ENCODE results near the gene PTPN12.

DNA sequence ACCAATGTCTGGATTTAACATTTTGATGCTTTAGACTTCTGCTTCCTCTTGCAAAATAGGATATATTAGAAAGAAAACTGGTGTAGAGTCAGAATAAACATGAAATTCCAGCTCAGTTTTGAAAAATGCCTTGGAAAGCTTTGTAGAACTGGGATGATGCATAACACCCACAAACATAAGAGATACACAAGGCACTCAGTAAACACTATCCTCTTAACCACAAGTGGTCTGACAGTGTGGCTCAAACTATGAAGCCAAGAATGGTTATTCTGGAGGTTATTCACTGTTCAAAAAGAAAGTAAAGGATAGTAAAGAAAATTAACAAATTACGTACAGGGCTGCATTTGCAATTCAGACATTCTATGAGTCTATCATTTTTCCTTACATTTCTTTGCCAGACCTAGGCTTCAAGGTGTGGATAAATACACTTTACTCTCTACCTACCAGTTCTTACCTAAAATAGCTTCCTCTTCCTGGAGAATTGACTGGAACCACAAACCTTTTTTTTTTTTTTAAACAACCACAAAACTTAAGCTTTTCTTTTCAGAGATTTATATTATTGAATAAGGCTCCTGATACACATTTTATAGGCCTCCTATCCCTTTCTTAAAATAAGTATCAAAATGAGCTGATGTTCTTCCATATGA is 150.1 kb downstream of the PTPN12 start:
- TF ChIP-seq, protein P1, sequence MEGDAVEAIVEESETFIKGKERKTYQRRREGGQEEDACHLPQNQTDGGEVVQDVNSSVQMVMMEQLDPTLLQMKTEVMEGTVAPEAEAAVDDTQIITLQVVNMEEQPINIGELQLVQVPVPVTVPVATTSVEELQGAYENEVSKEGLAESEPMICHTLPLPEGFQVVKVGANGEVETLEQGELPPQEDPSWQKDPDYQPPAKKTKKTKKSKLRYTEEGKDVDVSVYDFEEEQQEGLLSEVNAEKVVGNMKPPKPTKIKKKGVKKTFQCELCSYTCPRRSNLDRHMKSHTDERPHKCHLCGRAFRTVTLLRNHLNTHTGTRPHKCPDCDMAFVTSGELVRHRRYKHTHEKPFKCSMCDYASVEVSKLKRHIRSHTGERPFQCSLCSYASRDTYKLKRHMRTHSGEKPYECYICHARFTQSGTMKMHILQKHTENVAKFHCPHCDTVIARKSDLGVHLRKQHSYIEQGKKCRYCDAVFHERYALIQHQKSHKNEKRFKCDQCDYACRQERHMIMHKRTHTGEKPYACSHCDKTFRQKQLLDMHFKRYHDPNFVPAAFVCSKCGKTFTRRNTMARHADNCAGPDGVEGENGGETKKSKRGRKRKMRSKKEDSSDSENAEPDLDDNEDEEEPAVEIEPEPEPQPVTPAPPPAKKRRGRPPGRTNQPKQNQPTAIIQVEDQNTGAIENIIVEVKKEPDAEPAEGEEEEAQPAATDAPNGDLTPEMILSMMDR (IDR thresholded peaks at IDR 0.05), result no peak
- no peak for TF ChIP-seq POLR2AphosphoS5 (IDR thresholded peaks at IDR 0.05; ENCODE audit: low read depth, low read length)
- TF ChIP-seq TCF7L2 (IDR thresholded peaks at IDR 0.05; ENCODE audit: low read depth, low read length), result no peak
- TF ChIP-seq, protein P2, sequence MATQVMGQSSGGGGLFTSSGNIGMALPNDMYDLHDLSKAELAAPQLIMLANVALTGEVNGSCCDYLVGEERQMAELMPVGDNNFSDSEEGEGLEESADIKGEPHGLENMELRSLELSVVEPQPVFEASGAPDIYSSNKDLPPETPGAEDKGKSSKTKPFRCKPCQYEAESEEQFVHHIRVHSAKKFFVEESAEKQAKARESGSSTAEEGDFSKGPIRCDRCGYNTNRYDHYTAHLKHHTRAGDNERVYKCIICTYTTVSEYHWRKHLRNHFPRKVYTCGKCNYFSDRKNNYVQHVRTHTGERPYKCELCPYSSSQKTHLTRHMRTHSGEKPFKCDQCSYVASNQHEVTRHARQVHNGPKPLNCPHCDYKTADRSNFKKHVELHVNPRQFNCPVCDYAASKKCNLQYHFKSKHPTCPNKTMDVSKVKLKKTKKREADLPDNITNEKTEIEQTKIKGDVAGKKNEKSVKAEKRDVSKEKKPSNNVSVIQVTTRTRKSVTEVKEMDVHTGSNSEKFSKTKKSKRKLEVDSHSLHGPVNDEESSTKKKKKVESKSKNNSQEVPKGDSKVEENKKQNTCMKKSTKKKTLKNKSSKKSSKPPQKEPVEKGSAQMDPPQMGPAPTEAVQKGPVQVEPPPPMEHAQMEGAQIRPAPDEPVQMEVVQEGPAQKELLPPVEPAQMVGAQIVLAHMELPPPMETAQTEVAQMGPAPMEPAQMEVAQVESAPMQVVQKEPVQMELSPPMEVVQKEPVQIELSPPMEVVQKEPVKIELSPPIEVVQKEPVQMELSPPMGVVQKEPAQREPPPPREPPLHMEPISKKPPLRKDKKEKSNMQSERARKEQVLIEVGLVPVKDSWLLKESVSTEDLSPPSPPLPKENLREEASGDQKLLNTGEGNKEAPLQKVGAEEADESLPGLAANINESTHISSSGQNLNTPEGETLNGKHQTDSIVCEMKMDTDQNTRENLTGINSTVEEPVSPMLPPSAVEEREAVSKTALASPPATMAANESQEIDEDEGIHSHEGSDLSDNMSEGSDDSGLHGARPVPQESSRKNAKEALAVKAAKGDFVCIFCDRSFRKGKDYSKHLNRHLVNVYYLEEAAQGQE (IDR thresholded peaks at IDR 0.05; ENCODE audit: insufficient read depth in 1 of 2, low read depth in 2 of 2, low read length in 1 of 2), result no peak

All from Panc1 (cell line).